Nasal cavity respiratory epithelium epithelial cell of viscerocranial mucosa (primary cell): ENCODE results near the gene SLC35E2B. TPM values are rescaled to one million over a fixed set of nuclear protein-coding genes. Genes with fewer than 3 reads are reported as not detected.

Experiments used
- total RNA-seq: library from RNA; depleted of rRNA; stranded (reverse); fragments of >200 nt; gene quantifications from 2 replicates; pipeline ENCODE4 v1.2.3, GENCODE V29; 2014

SLC35E2B gene
- total RNA-seq: 16.1 and 41.5 TPM in 2 replicates

GRCh38 chr1:1692714-1693647, at the start of gene SLC35E2B:
Gene SLC35E2B, minus strand, starts transcription at chr1:1692795. Its CDS starts 16,096 bp downstream, at chr1:1676699.

GRCh38 chr1:1724035-1724864, 31.7 kb upstream of the SLC35E2B start, which contains the start of gene CDK11A:
Gene CDK11A, minus strand, starts transcription at chr1:1724357. Its CDS starts 1,539 bp downstream, at chr1:1722818.

GRCh38 chr1:1658583-1659549, 33.7 kb downstream of the SLC35E2B start, which contains the start of gene CDK11B:
Gene CDK11B, minus strand, starts transcription at chr1:1659004. Its CDS starts 1,519 bp downstream, at chr1:1657485.

GRCh38 chr1:1631782-1632420, 60.7 kb downstream of the SLC35E2B start, which contains the start of gene MMP23B:
Gene MMP23B, plus strand, starts transcription at chr1:1632173. Its CDS starts 46 bp downstream, at chr1:1632219.

GRCh38 chr1:1615256-1616044, 77.1 kb downstream of the SLC35E2B start, which contains the start of gene MIB2:
Gene MIB2, plus strand, starts transcription at chr1:1615500. Its CDS starts 7,953 bp downstream, at chr1:1623453.

Other genes starting within 250 kb of the SLC35E2B start
- 0.34 and 1.1 TPM in 2 replicates for gene ATAD3C, start 243.1 kb downstream of the SLC35E2B start, total RNA-seq
- 16.4 and 24.2 TPM in 2 replicates for gene ATAD3B, start 221.0 kb downstream of the SLC35E2B start, total RNA-seq
- gene ATAD3A, start 180.6 kb downstream of the SLC35E2B start, total RNA-seq: 18.5 and 34.0 TPM in 2 replicates
- 0.34 and 0.71 TPM in 2 replicates for gene TMEM240, start 152.2 kb downstream of the SLC35E2B start, total RNA-seq
- gene SSU72, start 117.9 kb downstream of the SLC35E2B start, total RNA-seq: 69.4 and 83.5 TPM in 2 replicates
- 0.34 and 2.5 TPM in 2 replicates for gene FNDC10, start 92.7 kb downstream of the SLC35E2B start, total RNA-seq
- 68.6 and 97.4 TPM in 2 replicates for gene MIB2, start 77.3 kb downstream of the SLC35E2B start, total RNA-seq
- gene MMP23B, start 60.6 kb downstream of the SLC35E2B start, total RNA-seq: 0.34 and 1.1 TPM in 2 replicates
- gene CDK11B, start 33.8 kb downstream of the SLC35E2B start, total RNA-seq: 8.5 and 12.8 TPM in 2 replicates
- gene CDK11A, start 31.6 kb upstream of the SLC35E2B start, total RNA-seq: 9.6 and 12.7 TPM in 2 replicates
- 34.9 and 55.6 TPM in 2 replicates for gene NADK, start 85.7 kb upstream of the SLC35E2B start, total RNA-seq
- gene GNB1, start 198.3 kb upstream of the SLC35E2B start, total RNA-seq: 106 and 203 TPM in 2 replicates
- under 0.01 and 0.93 TPM in 2 replicates for gene CALML6, start 222.5 kb upstream of the SLC35E2B start, total RNA-seq
- 1.4 and 2.9 TPM in 2 replicates for gene TMEM52, start 226.5 kb upstream of the SLC35E2B start, total RNA-seq